ENCODE results near the gene SLC22A15. TPM values are rescaled to one million over a fixed set of nuclear protein-coding genes. Genes with fewer than 3 reads are reported as not detected.

SLC22A15 gene
- total RNA-seq, 2 experiments from 2014 or later = 0.08 to 0.22 TPM

DNA sequence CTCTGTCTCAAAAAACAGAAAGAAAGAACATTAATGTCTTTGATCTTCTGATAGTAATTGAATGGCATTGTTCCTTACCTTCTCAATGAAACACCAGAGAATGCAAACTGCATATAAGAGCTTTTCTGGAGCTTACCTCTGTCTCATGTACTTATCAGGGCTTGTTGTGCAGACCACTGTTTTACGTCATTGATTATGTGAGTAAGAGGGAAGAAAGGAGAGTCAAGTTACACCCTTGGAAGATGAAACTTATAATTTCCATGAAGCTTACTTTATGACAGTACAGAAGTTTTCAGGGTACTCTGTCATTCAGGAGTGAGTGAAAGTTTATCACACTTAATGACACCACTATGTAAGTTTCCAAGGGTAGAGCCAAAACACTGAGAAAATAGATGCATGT lies 85.9 kb downstream of the SLC22A15 start:
- CTCF ChIA-PET = no interaction called here
- Histone ChIP-seq H3K27ac (ENCODE audit: low read depth in 1 of 2, low read length in 2 of 2) (no peak overlapping the region), H3K4me3 (ENCODE audit: low read length) (no peak overlapping the region), H3K9me3 (ENCODE audit: control insufficient read depth in 1 of 2, insufficient read depth in 1 of 2, low read length in 2 of 2) (peaks cover 0 to 6% of the 10 kb centered on the region in 2 experiments), H3K36me3 (ENCODE audit: insufficient read depth, low read length) (no peaks in the 10 kb centered on the region), H3K4me1 (ENCODE audit: insufficient read depth, low read length) (no peaks in the 10 kb centered on the region), H3K27me3 (ENCODE audit: control insufficient read depth in 1 of 2, insufficient read depth in 2 of 2, low read length in 2 of 2) (no peaks in the 10 kb centered on the region)
- TF ChIP-seq, protein P1, sequence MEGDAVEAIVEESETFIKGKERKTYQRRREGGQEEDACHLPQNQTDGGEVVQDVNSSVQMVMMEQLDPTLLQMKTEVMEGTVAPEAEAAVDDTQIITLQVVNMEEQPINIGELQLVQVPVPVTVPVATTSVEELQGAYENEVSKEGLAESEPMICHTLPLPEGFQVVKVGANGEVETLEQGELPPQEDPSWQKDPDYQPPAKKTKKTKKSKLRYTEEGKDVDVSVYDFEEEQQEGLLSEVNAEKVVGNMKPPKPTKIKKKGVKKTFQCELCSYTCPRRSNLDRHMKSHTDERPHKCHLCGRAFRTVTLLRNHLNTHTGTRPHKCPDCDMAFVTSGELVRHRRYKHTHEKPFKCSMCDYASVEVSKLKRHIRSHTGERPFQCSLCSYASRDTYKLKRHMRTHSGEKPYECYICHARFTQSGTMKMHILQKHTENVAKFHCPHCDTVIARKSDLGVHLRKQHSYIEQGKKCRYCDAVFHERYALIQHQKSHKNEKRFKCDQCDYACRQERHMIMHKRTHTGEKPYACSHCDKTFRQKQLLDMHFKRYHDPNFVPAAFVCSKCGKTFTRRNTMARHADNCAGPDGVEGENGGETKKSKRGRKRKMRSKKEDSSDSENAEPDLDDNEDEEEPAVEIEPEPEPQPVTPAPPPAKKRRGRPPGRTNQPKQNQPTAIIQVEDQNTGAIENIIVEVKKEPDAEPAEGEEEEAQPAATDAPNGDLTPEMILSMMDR (IDR thresholded peaks at IDR 0.05) = no peak
- ATAC-seq (ENCODE audit: poor library complexity) (no peak), DNase-seq (no peak)
- Mint-ChIP-seq H3K27me3 (peaks cover 13% of the 10 kb centered on the region), H3K4me3 (no peak overlapping the region), H3K36me3 (ENCODE audit: low read depth) (no peaks in the 10 kb centered on the region), H3K4me1 (ENCODE audit: low read depth) (no peaks in the 10 kb centered on the region), H3K27ac (no peak overlapping the region), H3K9me3 (peaks cover 9% of the 10 kb centered on the region)
- intact Hi-C loops (cut with DNase I, micrococcal nuclease) = no loop called here
- POLR2A ChIA-PET = no interaction called here

DNA sequence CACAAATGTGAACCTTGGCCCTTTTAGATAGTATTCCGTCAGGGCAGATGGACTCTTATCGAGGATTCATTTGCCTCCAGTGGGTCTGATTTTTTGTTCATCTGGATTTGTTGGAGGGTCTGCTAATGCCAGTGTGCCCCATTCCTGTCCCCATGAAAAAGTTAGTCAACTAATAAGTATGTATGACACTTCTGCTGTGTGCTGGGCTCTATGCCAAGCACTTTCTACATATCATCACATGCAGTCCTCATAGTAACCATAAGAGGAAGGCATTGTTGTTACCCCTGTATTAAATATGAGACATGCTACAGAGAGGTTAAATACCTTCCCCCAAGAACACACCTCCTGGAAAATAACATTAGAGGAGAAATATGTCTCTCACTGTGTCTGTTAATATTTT lies 88.3 kb downstream of the SLC22A15 start:
- intact Hi-C loops (cut with DNase I, micrococcal nuclease) = no loop called here
- no peaks in the 10 kb centered on the region for H3K9me3 ChIP-seq (ENCODE audit: control insufficient read depth in 1 of 2, insufficient read depth in 1 of 2, low read length in 2 of 2)
- Mint-ChIP-seq H3K4me1 (ENCODE audit: low read depth) (no peaks in the 10 kb centered on the region), H3K9me3 (peaks cover 2% of the 10 kb centered on the region), H3K36me3 (ENCODE audit: low read depth) (no peaks in the 10 kb centered on the region), H3K4me3 (no peak overlapping the region), H3K27me3 (peaks cover 18% of the 10 kb centered on the region), H3K27ac (no peak overlapping the region)
- ChIA-PET CTCF (no interaction called here), POLR2A (no interaction called here)
- H3K36me3 ChIP-seq (ENCODE audit: insufficient read depth, low read length) = no peaks in the 10 kb centered on the region
- H3K27ac ChIP-seq (ENCODE audit: low read depth in 1 of 2, low read length in 2 of 2) = no peak overlapping the region
- TF ChIP-seq, protein P1 (IDR thresholded peaks at IDR 0.05) = no peak
- no peak overlapping the region for H3K4me3 ChIP-seq (ENCODE audit: low read length)
- DNase-seq (no peak), ATAC-seq (ENCODE audit: poor library complexity) (no peak)
- H3K27me3 ChIP-seq (ENCODE audit: control insufficient read depth in 1 of 2, insufficient read depth in 2 of 2, low read length in 2 of 2) = peaks cover 0 to 5% of the 10 kb centered on the region in 2 experiments
- no peaks in the 10 kb centered on the region for H3K4me1 ChIP-seq (ENCODE audit: insufficient read depth, low read length)

DNA sequence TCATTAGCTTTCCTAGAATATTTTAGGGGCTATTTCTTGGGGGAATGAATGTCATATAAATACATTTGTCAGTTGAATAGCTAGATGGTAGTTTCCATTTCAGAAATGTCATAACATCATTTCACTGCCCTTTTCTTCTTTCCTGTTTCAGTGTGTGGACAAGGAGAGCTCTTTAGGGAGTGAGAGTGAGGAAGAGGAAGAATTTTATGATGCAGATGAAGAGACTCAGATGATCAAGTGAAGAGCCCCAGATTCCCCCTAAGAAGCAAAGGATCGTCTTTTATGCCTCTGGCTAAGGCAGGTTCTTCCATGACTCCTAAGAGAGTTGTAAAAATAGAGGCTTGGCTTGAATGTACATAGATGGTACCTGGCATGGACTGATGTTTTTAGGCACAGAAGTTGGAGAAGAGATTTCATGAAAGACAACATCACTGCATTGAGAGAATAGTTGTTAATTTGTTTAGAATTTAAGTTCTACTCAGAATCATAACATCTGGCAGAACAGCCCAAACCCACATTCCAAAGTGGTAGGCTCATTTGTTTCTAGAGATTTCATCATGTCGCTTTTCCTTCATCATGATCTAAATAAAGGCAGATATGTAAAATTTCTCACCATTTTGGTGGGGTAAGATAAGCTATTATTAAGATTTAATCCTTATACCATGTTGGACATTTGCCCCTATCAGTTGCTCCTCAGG lies 90.7 kb downstream of the SLC22A15 start:
- Histone ChIP-seq H3K27me3 (ENCODE audit: control insufficient read depth in 1 of 2, insufficient read depth in 2 of 2, low read length in 2 of 2) (peaks cover 0 to 5% of the 10 kb centered on the region in 2 experiments), H3K27ac (ENCODE audit: low read depth in 1 of 2, low read length in 2 of 2) (no peak overlapping the region), H3K4me1 (ENCODE audit: insufficient read depth, low read length) (no peaks in the 10 kb centered on the region), H3K4me3 (ENCODE audit: low read length) (no peak overlapping the region), H3K9me3 (ENCODE audit: control insufficient read depth in 1 of 2, insufficient read depth in 1 of 2, low read length in 2 of 2) (no peaks in the 10 kb centered on the region), H3K36me3 (ENCODE audit: insufficient read depth, low read length) (no peaks in the 10 kb centered on the region)
- H3K27me3 Mint-ChIP-seq = peaks cover 22% of the 10 kb centered on the region
- DNase-seq (no peak), ATAC-seq (ENCODE audit: poor library complexity) (no peak)
- intact Hi-C loops (cut with DNase I, micrococcal nuclease) = no loop called here
- H3K36me3 Mint-ChIP-seq (ENCODE audit: low read depth) = no peaks in the 10 kb centered on the region
- CTCF ChIA-PET = no interaction called here
- TF ChIP-seq, protein P1 (IDR thresholded peaks at IDR 0.05) = no peak
- POLR2A ChIA-PET = no interaction called here
- no peak overlapping the region for H3K27ac Mint-ChIP-seq
- H3K9me3 Mint-ChIP-seq = no peaks in the 10 kb centered on the region
- no peaks in the 10 kb centered on the region for H3K4me1 Mint-ChIP-seq (ENCODE audit: low read depth)
- H3K4me3 Mint-ChIP-seq = no peak overlapping the region
